Breast epithelium (tissue), 3 donors: Measurements from ENCODE around the gene PBX3.

Experiments used
- POLR2A ChIP-seq: fragments of 450-650 bp; IDR thresholded peaks from one replicate; pipeline ENCODE4 v1.6.1; 2016; ENCODE audit warnings: antibody characterized with exemption, mild to moderate bottlenecking, moderate library complexity
- POLR2AphosphoS5 ChIP-seq, 3 donors: sonication (generic); formaldehyde crosslinking; IDR thresholded peaks; one replicate each; pipeline ENCODE4 v1.6.1; 2017; ENCODE audit warnings: antibody characterized with exemption in 3 of 3
- TF ChIP-seq, protein P1 (sequence below), 3 donors: fragments of 450-650 bp; IDR thresholded peaks; one replicate each; pipeline ENCODE4 v1.5.1; 2016 to 2017; ENCODE audit warnings: antibody characterized with exemption in 3 of 3, mild to moderate bottlenecking in 3 of 3, moderate library complexity in 3 of 3

GRCh38 chr9:125985142-125985997, 238.2 kb downstream of the PBX3 start:
- TF ChIP-seq, protein P1, sequence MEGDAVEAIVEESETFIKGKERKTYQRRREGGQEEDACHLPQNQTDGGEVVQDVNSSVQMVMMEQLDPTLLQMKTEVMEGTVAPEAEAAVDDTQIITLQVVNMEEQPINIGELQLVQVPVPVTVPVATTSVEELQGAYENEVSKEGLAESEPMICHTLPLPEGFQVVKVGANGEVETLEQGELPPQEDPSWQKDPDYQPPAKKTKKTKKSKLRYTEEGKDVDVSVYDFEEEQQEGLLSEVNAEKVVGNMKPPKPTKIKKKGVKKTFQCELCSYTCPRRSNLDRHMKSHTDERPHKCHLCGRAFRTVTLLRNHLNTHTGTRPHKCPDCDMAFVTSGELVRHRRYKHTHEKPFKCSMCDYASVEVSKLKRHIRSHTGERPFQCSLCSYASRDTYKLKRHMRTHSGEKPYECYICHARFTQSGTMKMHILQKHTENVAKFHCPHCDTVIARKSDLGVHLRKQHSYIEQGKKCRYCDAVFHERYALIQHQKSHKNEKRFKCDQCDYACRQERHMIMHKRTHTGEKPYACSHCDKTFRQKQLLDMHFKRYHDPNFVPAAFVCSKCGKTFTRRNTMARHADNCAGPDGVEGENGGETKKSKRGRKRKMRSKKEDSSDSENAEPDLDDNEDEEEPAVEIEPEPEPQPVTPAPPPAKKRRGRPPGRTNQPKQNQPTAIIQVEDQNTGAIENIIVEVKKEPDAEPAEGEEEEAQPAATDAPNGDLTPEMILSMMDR (IDR thresholded peaks at IDR 0.05): no peak
- no peak for TF ChIP-seq POLR2A
- TF ChIP-seq POLR2AphosphoS5 (IDR thresholded peaks at IDR 0.05): no peak
